NCI-H446 (cell line): Measurements from ENCODE around the gene ARHGAP24.

Source experiments
- DNase-seq, 2 experiments: peaks; one replicate each; lab custom pipeline; 2025; lab: John Stamatoyannopoulos, UW

ARHGAP24 gene

GRCh38 chr4:85697854-85698253, 222.9 kb downstream of the ARHGAP24 start:
- DNase-seq, result no peak

GRCh38 chr4:85700362-85700761, 225.4 kb downstream of the ARHGAP24 start:
- no peak for DNase-seq

- peak in 1 of 2 experiments; percentile 11 for DNase-seq
These were observed 226.9 kb downstream of the ARHGAP24 start for GRCh38 chr4:85701861-85702321.

GRCh38 chr4:85703096-85703495, 228.1 kb downstream of the ARHGAP24 start:
- DNase-seq, result peak in 1 of 2 experiments; percentile 27

- no peak for DNase-seq
These were observed 232.7 kb downstream of the ARHGAP24 start for GRCh38 chr4:85707611-85708010.

GRCh38 chr4:85708468-85708867, 233.5 kb downstream of the ARHGAP24 start:
- DNase-seq, result no peak

GRCh38 chr4:85713005-85713404, 238.1 kb downstream of the ARHGAP24 start:
- no peak for DNase-seq

- no peak for DNase-seq
These were observed 241.2 kb downstream of the ARHGAP24 start for GRCh38 chr4:85715991-85716737.

- DNase-seq, result no peak
These were observed 242.4 kb downstream of the ARHGAP24 start for GRCh38 chr4:85717351-85717750.

GRCh38 chr4:85717847-85718246, 242.9 kb downstream of the ARHGAP24 start:
- DNase-seq, result no peak

- DNase-seq, result no peak
These were observed 245.8 kb downstream of the ARHGAP24 start for GRCh38 chr4:85720735-85721134.

- no peak for DNase-seq
These were observed 247.5 kb downstream of the ARHGAP24 start for GRCh38 chr4:85722401-85722800.

- no peak for DNase-seq
These were observed 247.9 kb downstream of the ARHGAP24 start for GRCh38 chr4:85722807-85723206.

GRCh38 chr4:85724791-85725563, 250.0 kb downstream of the ARHGAP24 start:
- DNase-seq, result peak; percentile 69 to 91

GRCh38 chr4:85725721-85726170, 250.8 kb downstream of the ARHGAP24 start:
- DNase-seq, result peak in 1 of 2 experiments; percentile 63

GRCh38 chr4:85726555-85726954, 251.6 kb downstream of the ARHGAP24 start:
- DNase-seq, result no peak

GRCh38 chr4:85728464-85728863, 253.5 kb downstream of the ARHGAP24 start:
- DNase-seq, result no peak

GRCh38 chr4:85732124-85732523, 257.2 kb downstream of the ARHGAP24 start:
- DNase-seq, result no peak

GRCh38 chr4:85733798-85734197, 258.8 kb downstream of the ARHGAP24 start:
- DNase-seq, result no peak

GRCh38 chr4:85734424-85734831, 259.5 kb downstream of the ARHGAP24 start:
- DNase-seq, result no peak

- no peak for DNase-seq
These were observed 261.6 kb downstream of the ARHGAP24 start for GRCh38 chr4:85736571-85736970.

- no peak for DNase-seq
These were observed 262.3 kb downstream of the ARHGAP24 start for GRCh38 chr4:85737254-85737653.

- DNase-seq, result no peak
These were observed 263.8 kb downstream of the ARHGAP24 start for GRCh38 chr4:85738721-85739120.
